ENCODE results near the gene MYLK4. TPM values are rescaled to one million over a fixed set of nuclear protein-coding genes. Genes with fewer than 3 reads are reported as not detected.

Gene MYLK4
- total RNA-seq, 1 donor from 2014 or later: 2.5 TPM

DNA sequence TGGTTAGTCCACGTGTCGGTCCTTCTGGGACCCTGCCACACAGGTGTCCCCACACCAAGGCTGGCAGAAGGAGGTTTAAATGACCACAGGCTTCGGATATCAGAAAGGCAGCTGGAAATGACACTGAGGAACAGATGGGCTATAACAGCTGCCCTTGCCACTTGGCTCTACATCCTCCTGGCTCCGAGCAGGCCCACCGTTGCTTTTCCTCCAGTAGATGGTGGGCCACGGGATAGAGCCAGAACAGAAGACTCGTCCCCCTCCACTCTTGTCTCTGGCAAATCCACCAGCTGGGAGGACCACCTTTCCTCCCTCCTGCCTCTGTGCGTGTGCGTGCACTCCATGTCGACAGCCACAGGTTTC, 32.1 kb upstream of the MYLK4 start:
- intact Hi-C loops (cut with micrococcal nuclease): no loop called here
- DNase-seq: no peak
- ATAC-seq: no peak

GRCh38 chr6:2782356-2782708, 31.6 kb upstream of the MYLK4 start:
- intact Hi-C loops (cut with micrococcal nuclease): no loop called here
- ATAC-seq: no peak
- DNase-seq: no peak

DNA sequence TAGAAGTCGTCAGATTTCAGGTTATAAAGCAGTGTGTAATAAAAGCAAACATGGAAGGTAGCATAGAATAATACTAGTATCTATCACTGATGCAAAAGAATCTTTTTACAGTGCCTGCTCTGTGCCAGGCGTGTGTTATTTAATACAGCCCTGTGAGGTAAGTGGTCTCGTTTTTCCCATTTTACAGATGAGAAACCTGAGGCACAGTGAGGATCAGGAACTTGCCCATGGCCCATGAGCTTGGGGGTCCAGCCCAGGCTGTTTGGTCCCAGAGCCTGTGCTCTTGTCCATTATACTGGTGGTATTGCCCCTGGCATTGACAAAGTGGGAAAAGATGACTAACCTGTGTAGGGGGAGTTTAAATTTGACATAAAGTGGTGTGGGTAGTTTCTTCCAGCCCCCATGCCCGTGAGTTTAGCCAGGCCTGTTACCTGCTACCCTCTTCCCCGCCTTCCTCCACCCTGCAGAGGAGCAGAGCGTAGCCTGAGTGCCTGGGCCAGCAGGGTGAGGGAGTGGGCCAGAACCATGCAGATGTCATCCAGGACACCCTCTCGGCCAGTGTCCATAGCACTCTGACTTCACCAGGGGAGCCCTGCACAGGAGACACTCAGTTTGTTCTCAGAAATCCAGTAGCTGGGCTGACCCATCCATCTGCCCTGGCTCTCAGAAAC, 31.1 kb upstream of the MYLK4 start:
- intact Hi-C loops (cut with micrococcal nuclease): no loop called here
- DNase-seq (no peak), ATAC-seq (no peak)

GRCh38 chr6:2780102-2780737, 29.5 kb upstream of the MYLK4 start:
- no peak for DNase-seq
- no peak for ATAC-seq
- intact Hi-C loops (cut with micrococcal nuclease): no loop called here

- ATAC-seq (no peak), DNase-seq (no peak)
- intact Hi-C loops (cut with micrococcal nuclease): no loop called here
Observed at GRCh38 chr6:2777249-2777648, 26.5 kb upstream of the MYLK4 start.

GRCh38 chr6:2775003-2775402, 24.3 kb upstream of the MYLK4 start:
- ATAC-seq: no peak
- DNase-seq: no peak
- intact Hi-C loops (cut with micrococcal nuclease): no loop called here

GRCh38 chr6:2773449-2773848, 22.7 kb upstream of the MYLK4 start:
- no peak for ATAC-seq
- DNase-seq: no peak
- intact Hi-C loops (cut with micrococcal nuclease): no loop called here

DNA sequence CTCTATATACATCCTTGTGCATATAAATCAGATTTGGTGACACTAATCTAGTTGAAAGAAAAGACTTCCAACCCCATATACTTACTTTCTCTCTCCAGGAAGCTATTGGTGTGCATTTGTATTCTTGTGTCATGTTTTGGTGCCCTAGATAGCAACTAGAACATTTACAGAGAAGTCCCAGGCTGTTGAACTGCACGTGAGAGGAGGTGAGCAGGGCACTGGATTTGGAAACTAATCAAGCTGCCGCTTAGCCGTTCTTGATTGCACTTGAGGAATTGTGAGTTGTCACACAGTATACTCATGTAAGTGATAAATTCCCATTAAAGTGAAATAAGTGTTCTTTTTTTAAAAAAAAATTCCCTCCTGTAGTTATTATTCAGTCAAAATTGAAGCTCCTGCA, 22.1 kb upstream of the MYLK4 start:
- intact Hi-C loops (cut with micrococcal nuclease): no loop called here
- ATAC-seq: peak; percentile 53
- DNase-seq: no peak

DNA sequence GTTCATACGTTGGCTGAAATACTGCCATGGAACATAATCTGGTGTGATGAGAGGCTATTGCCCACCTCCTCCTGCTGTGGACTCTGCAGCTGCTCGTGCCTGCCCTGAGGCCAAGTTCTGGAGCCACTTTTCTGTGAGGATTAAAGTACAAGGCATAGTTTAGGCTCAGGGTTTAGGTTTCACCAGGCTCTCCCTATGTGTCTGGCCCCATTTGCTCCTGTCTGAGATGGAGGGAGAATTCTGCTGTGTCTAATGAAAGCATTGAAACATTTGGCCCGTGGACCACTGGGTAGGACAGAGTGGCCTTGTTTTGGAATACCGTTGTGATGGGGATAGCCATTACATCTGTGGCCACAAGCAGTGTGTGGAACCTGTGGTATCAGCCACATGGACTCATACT, 20.4 kb upstream of the MYLK4 start:
- ATAC-seq (no peak), DNase-seq (no peak)
- intact Hi-C loops (cut with micrococcal nuclease): no loop called here

DNA sequence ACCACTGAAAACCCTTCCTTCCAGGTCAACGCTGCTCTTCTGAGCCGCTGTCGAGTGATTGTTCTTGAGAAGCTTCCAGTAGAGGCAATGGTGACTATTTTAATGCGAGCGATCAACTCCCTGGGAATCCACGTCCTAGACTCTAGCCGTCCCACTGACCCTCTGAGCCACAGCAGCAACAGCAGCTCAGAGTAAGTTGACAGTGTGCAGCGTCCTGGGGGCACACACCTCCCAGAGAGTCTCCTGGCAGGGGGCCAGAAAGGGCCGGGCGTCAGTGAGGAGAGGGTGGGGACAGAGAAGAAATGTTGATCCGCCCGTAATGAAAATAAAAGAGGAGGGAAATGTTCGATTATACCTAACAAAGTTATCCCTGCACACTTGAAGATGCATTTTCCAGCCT, 19.4 kb upstream of the MYLK4 start:
- intact Hi-C loops (cut with micrococcal nuclease): no loop called here
- ATAC-seq (peak; percentile 43), DNase-seq (peak; percentile 87)

DNA sequence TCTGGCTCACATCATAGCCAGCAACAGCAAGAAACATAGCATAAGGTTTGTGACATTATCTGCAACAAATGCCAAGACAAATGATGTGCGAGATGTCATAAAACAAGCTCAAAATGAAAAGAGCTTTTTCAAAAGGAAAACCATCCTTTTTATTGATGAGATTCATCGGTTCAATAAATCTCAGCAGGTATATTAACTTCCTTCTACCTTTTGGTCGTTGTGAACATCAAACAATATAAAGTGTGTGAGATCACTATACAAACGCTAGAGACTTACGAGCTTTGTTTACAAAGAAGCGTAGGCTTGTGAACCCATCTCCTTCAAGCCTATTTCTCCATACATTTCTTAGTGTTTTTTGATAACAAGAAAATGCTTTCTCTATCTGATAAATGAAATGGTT, 18.0 kb upstream of the MYLK4 start:
- no peak for ATAC-seq
- DNase-seq: no peak
- intact Hi-C loops (cut with micrococcal nuclease): no loop called here

GRCh38 chr6:2767657-2768524, 17.2 kb upstream of the MYLK4 start:
- DNase-seq (no peak), ATAC-seq (no peak)
- intact Hi-C loops (cut with micrococcal nuclease): no loop called here

GRCh38 chr6:2766767-2767656, 16.3 kb upstream of the MYLK4 start:
- DNase-seq: no peak
- intact Hi-C loops (cut with micrococcal nuclease): no loop called here

DNA sequence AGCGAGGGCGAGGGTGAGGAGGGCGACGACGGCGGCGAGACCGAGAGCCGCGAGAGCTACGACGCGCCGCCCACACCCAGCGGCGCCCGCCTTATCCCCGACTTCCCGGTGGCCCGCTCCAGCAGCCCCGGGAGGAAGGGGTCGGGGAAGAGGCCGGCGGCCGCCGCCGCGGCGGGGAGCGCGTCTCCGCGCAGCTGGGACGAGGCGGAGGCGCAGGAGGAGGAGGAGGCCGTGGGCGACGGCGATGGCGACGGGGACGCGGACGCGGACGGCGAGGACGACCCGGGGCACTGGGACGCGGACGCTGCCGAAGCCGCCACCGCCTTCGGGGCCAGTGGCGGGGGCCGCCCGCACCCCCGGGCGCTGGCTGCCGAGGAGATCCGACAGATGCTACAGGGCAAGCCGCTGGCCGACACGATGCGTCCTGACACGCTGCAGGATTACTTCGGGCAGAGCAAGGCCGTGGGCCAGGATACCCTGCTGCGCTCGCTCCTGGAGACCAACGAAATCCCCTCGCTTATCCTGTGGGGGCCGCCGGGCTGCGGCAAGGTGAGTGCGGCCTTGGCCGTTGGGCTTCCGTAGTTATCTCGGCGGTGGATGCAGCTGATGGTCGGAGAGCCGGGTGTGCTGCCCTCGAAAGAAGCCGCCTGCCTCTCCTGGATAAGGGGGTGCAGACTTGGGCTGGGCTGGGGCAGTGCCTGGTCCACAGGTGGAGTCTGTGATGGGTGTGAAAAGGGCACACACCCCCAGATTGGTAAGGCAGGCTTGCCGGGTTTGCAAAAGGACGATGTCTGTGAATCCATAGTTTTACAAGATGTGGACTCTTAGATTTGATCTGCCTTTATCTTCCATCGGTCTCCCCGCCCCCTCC, 15.4 kb upstream of the MYLK4 start:
- intact Hi-C loops (cut with micrococcal nuclease): no loop called here
- peak; percentile 18 for ATAC-seq
- DNase-seq: peak; percentile 72

More at GRCh38 chr6:2766767-2767656, 16.3 kb upstream of the MYLK4 start:
- ATAC-seq: no peak

DNA sequence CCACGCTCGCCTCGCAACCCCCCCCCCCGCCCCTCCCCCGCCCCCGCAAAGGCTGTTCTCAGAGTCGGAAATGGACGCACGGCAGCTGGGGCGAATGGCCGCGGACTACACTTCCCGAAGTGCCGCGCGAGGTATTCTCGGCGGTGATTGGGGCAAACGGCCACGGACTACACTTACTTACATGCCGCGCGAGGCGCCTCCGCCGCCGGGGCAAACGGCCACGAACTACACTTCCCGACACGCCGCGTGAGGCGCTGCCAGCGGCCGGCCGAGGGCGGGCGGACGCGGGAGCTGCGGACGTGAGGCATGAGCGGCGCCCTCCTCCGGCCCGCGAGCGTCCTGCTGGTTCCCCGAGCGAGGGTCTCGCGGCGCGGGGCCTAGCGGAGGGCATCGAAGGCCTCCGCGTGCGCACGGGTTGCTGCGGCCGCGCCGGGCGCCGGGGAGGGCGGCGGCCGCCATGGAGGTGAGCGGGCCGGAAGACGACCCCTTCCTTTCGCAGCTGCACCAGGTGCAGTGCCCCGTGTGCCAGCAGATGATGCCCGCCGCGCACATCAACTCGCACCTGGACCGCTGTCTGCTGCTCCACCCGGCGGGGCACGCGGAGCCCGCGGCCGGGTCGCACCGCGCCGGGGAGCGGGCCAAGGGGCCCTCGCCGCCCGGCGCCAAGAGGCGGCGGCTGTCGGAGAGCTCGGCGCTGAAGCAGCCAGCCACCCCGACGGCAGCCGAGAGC, 14.6 kb upstream of the MYLK4 start, which contains the start of gene WRNIP1:
Gene WRNIP1, plus strand, starts transcription at position 228 of the 730 bp plus-strand sequence. Its CDS starts 230 bp downstream, at position 458.
- DNase-seq (peak; percentile 99), ATAC-seq (peak; percentile 92)
- intact Hi-C loops (cut with micrococcal nuclease): no loop called here

DNA sequence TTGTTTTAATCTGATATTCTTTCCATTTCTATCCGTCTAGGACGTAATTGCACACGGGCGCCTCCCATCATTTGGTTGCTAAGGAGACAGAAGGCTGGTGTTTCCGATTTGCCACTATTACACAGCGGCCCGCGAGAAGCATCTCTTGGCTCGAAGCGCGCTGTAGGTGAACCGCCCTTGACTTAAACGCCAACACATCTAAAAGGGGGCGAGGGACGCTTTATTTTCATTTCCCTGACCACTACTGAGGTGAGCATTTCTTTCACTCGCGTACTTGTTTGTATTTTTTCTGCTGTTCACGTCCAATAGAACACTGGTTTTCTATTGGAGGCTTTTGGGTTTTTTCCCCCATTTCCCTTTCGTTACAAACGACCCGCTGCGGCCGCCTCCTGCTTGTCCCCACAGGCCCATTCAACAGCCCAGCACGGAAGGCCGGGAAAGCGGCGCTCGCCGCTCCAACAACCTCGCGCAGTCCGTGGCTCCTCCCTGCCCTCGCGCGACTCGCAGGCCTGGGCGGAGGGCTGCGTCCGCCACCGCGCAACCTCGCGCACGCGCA, 14.0 kb upstream of the MYLK4 start:
- DNase-seq (peak; percentile 54), ATAC-seq (peak; percentile 85)
- intact Hi-C loops (cut with micrococcal nuclease): no loop called here

DNA sequence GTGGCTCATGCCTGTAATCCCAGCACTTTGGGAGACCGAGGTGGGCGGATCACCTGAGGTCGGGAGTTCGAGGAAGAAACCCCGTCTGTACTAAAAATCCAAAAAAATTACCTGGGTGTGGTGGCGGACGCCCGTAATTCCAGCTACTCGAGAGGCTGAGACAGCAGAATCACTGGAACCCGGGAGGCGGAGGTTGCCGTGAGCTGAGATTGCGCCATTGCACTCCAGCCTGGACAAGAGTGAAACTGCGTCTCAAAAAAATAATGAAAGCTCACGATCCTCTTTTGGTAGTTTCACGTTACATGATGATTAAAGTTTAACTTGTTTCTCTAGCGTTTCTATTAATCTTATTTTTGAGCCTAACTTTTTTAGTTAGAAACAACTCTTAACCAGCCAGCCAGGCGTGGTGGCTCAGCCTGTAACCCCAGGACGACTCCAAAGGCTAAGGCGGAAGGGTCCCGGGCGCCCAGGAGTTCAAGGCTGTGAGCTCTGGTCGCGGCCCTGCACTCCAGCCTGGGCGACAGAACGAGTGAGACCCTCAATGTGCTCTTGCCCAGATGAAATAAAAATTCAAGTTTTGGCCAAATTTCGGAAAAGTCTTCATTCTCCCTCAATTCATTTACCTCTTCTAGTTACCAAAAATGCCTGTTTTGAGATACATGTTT, 13.3 kb upstream of the MYLK4 start:
- intact Hi-C loops (cut with micrococcal nuclease): no loop called here
- ATAC-seq (no peak), DNase-seq (peak; percentile 52)
